ENCODE results near the gene SORCS3. TPM values are rescaled to one million over a fixed set of nuclear protein-coding genes. Genes with fewer than 3 reads are reported as not detected.

The SORCS3 gene
- total and polyA plus RNA-seq, 10 of the 15 experiments (the other 5 are each of a cell fraction or from before 2014, with no cell fraction given): 0.01 to 0.04 (median 0.02) TPM; not detected in 7

GRCh38 chr10:104989880-104990279 lies 348.8 kb downstream of the SORCS3 start (continued):
- no peak for TF ChIP-seq REST (IDR thresholded peaks at IDR 0.05; ENCODE audit: low read depth, low read length)
- TF ChIP-seq CUX1 (IDR thresholded peaks at IDR 0.05; ENCODE audit: insufficient replicate concordance, low read depth, low read length): no peak
- TF ChIP-seq PAX8 (IDR thresholded peaks at IDR 0.05): no peak
- no peak for TF ChIP-seq HDAC6 (IDR thresholded peaks at IDR 0.05; ENCODE audit: unreplicated experiment)
- no peak for TF ChIP-seq USF1 (IDR thresholded peaks at IDR 0.05; ENCODE audit: borderline replicate concordance, extremely low read length, insufficient read depth, low read depth, low read length)
- TF ChIP-seq EZH2 (IDR thresholded peaks at IDR 0.05; ENCODE audit: borderline replicate concordance, control insufficient read depth, low read depth, low read length): no peak
- no peak for TF ChIP-seq SREBF1 (IDR thresholded peaks at IDR 0.05; ENCODE audit: low read length)
- no peak for TF ChIP-seq RBBP5 (conservative IDR thresholded peaks at IDR 0.05)
- TF ChIP-seq TARDBP (IDR thresholded peaks at IDR 0.05; ENCODE audit: borderline replicate concordance): no peak
- TF ChIP-seq POU2F2 (IDR thresholded peaks at IDR 0.05; ENCODE audit: borderline replicate concordance, low read depth, low read length): no peak
- TF ChIP-seq YBX1 (IDR thresholded peaks at IDR 0.05): no peak
- no peak for TF ChIP-seq CREB1 (IDR thresholded peaks at IDR 0.05; ENCODE audit: low read depth)
- TF ChIP-seq ESRRA (IDR thresholded peaks at IDR 0.05; ENCODE audit: low read length): no peak
- no peak for TF ChIP-seq GATAD2B (conservative IDR thresholded peaks at IDR 0.05; ENCODE audit: low read depth)

All from GM12878 (cell line).